WTC11 (cell line): ENCODE data around the gene FNDC3B. TPM values are rescaled to one million over a fixed set of nuclear protein-coding genes. Genes with fewer than 3 reads are reported as not detected.

Source experiments
- ATAC-seq: fragments of 200-7000 bp; cut with Tn5 transposase; 2 replicates; pipeline ENCODE4 v1.10.0; 2021; ENCODE audit warnings: mild to moderate bottlenecking, moderate library complexity
- CTCF ChIA-PET: fragments of 300-600 bp; sonication (Branson Sonifier 250); formaldehyde crosslinking; loops from one replicate; lab custom pipeline; 2021; ENCODE audit warnings: antibody characterized with exemption; lab: Charles Lee
- POLR2A ChIA-PET: fragments of 350-600 bp; sonication (Branson Sonifier 250); formaldehyde crosslinking; loops from one replicate; lab custom pipeline; 2021; ENCODE audit warnings: antibody characterized with exemption; lab: Charles Lee
- DNase-seq: peaks from one replicate; pipeline ENCODE4 v3.0.0; 2021; ENCODE audit warnings: low spot score
- H3K27ac Mint-ChIP-seq: 2 replicates; pipeline ENCODE4 v1.8.0; 2021; ENCODE audit warnings: mixed read lengths
- H3K27me3 Mint-ChIP-seq: 2 replicates; pipeline ENCODE4 v1.8.0; 2021; ENCODE audit warnings: low read depth, mild to moderate bottlenecking, moderate library complexity, mixed read lengths
- H3K36me3 Mint-ChIP-seq: 2 replicates; pipeline ENCODE4 v1.8.0; 2021; ENCODE audit warnings: mixed read lengths
- H3K4me1 Mint-ChIP-seq: 2 replicates; pipeline ENCODE4 v1.8.0; 2022; ENCODE audit warnings: mixed read lengths
- H3K4me3 Mint-ChIP-seq: 2 replicates; pipeline ENCODE4 v1.8.0; 2021; ENCODE audit warnings: mild to moderate bottlenecking, moderate library complexity, mixed read lengths
- H3K9me3 Mint-ChIP-seq: 2 replicates; pipeline ENCODE4 v1.8.0; 2021; ENCODE audit warnings: mixed read lengths
- CBFB ChIP-seq: sonication (generic); formaldehyde crosslinking; IDR thresholded peaks from 2 replicates; pipeline ENCODE4 v1.8.1; 2022; ENCODE audit warnings: mild to moderate bottlenecking, low read depth, missing genetic modification reagents
- CREB1 ChIP-seq: sonication (generic); formaldehyde crosslinking; IDR thresholded peaks from 2 replicates; pipeline ENCODE4 v1.8.0; 2023; ENCODE audit warnings: mild to moderate bottlenecking, missing genetic modification reagents
- ESRRA ChIP-seq: sonication (generic); formaldehyde crosslinking; IDR thresholded peaks from 2 replicates; pipeline ENCODE4 v1.8.1; 2022; ENCODE audit warnings: mild to moderate bottlenecking, missing genetic modification reagents, borderline replicate concordance
- IRF2 ChIP-seq: sonication (generic); formaldehyde crosslinking; IDR thresholded peaks from 2 replicates; pipeline ENCODE4 v1.8.0; 2022; ENCODE audit warnings: low read depth, missing genetic modification reagents, borderline replicate concordance
- JAZF1 ChIP-seq: fragments of 250-450 bp; sonication (Bioruptor Pico); IDR thresholded peaks from 2 replicates; pipeline ENCODE4 v1.9.0; 2021; ENCODE audit warnings: moderate library complexity, mild to moderate bottlenecking, inconsistent platforms
- PRRX2 ChIP-seq: fragments of 250-450 bp; sonication (Bioruptor Pico); IDR thresholded peaks from 2 replicates; pipeline ENCODE4 v1.8.0; 2021; ENCODE audit warnings: mild to moderate bottlenecking
- ZNF219 ChIP-seq: sonication (generic); formaldehyde crosslinking; IDR thresholded peaks from 2 replicates; pipeline ENCODE4 v1.8.0; 2023; ENCODE audit warnings: missing genetic modification reagents, mild to moderate bottlenecking, borderline replicate concordance
- ZNF263 ChIP-seq: sonication (generic); formaldehyde crosslinking; IDR thresholded peaks from 2 replicates; pipeline ENCODE4 v1.8.1; 2022; ENCODE audit warnings: low read depth, mild to moderate bottlenecking, moderate library complexity, missing genetic modification reagents
- total RNA-seq: library from RNA; stranded (reverse); gene quantifications from 3 replicates; pipeline ENCODE4 v1.2.3, GENCODE V29; 2021
- TF ChIP-seq, protein P1 (sequence below): sonication (generic); formaldehyde crosslinking; IDR thresholded peaks from 2 replicates; pipeline ENCODE4 v1.8.0; 2022; ENCODE audit warnings: mild to moderate bottlenecking, missing genetic modification reagents
- TF ChIP-seq, protein P2 (sequence below): sonication (generic); formaldehyde crosslinking; IDR thresholded peaks from 2 replicates; pipeline ENCODE4 v1.8.0; 2023; ENCODE audit warnings: missing genetic modification reagents, mild to moderate bottlenecking, borderline replicate concordance
- TF ChIP-seq, protein P3 (sequence below): fragments of 250-450 bp; sonication (Bioruptor Pico); IDR thresholded peaks from 2 replicates; pipeline ENCODE4 v1.8.0; 2021; ENCODE audit warnings: mild to moderate bottlenecking
- TF ChIP-seq, protein P4 (sequence below): sonication (generic); formaldehyde crosslinking; IDR thresholded peaks from 2 replicates; pipeline ENCODE4 v1.8.0; 2023; ENCODE audit warnings: mild to moderate bottlenecking, missing genetic modification reagents
- TF ChIP-seq, protein P5 (sequence below): sonication (generic); formaldehyde crosslinking; IDR thresholded peaks from 2 replicates; pipeline ENCODE4 v1.8.1; 2023; ENCODE audit warnings: mild to moderate bottlenecking, missing genetic modification reagents

Gene FNDC3B
- total RNA-seq, 1 experiment from 2014 or later: 42.8 TPM

DNA sequence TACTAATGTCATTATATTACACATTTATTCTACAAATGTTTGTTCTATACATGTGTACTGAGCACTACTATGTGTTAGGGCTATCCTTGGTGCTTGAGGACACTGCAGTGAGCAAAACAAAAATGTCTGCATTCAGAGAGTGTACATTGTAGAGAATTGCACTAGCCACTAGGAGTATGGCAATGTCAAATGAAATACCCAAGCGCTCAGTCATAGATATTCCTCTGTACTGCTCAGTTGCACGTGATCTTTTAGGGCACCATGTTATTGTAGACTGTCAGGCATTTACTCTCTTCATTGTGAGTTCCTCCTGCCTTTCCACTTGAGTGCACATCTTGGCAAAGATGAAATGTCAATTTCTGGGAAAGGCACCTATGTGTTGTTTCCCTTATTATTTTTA lies 36.8 kb downstream of the FNDC3B start (continued):
- TF ChIP-seq, protein P1, sequence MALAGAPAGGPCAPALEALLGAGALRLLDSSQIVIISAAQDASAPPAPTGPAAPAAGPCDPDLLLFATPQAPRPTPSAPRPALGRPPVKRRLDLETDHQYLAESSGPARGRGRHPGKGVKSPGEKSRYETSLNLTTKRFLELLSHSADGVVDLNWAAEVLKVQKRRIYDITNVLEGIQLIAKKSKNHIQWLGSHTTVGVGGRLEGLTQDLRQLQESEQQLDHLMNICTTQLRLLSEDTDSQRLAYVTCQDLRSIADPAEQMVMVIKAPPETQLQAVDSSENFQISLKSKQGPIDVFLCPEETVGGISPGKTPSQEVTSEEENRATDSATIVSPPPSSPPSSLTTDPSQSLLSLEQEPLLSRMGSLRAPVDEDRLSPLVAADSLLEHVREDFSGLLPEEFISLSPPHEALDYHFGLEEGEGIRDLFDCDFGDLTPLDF (CRISPR knock-in tag): no peak
- TF ChIP-seq IRF2 (CRISPR knock-in tag): no peak
- TF ChIP-seq, protein P2, sequence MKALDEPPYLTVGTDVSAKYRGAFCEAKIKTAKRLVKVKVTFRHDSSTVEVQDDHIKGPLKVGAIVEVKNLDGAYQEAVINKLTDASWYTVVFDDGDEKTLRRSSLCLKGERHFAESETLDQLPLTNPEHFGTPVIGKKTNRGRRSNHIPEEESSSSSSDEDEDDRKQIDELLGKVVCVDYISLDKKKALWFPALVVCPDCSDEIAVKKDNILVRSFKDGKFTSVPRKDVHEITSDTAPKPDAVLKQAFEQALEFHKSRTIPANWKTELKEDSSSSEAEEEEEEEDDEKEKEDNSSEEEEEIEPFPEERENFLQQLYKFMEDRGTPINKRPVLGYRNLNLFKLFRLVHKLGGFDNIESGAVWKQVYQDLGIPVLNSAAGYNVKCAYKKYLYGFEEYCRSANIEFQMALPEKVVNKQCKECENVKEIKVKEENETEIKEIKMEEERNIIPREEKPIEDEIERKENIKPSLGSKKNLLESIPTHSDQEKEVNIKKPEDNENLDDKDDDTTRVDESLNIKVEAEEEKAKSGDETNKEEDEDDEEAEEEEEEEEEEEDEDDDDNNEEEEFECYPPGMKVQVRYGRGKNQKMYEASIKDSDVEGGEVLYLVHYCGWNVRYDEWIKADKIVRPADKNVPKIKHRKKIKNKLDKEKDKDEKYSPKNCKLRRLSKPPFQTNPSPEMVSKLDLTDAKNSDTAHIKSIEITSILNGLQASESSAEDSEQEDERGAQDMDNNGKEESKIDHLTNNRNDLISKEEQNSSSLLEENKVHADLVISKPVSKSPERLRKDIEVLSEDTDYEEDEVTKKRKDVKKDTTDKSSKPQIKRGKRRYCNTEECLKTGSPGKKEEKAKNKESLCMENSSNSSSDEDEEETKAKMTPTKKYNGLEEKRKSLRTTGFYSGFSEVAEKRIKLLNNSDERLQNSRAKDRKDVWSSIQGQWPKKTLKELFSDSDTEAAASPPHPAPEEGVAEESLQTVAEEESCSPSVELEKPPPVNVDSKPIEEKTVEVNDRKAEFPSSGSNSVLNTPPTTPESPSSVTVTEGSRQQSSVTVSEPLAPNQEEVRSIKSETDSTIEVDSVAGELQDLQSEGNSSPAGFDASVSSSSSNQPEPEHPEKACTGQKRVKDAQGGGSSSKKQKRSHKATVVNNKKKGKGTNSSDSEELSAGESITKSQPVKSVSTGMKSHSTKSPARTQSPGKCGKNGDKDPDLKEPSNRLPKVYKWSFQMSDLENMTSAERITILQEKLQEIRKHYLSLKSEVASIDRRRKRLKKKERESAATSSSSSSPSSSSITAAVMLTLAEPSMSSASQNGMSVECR (CRISPR knock-in tag): no peak
- TF ChIP-seq, protein P3, sequence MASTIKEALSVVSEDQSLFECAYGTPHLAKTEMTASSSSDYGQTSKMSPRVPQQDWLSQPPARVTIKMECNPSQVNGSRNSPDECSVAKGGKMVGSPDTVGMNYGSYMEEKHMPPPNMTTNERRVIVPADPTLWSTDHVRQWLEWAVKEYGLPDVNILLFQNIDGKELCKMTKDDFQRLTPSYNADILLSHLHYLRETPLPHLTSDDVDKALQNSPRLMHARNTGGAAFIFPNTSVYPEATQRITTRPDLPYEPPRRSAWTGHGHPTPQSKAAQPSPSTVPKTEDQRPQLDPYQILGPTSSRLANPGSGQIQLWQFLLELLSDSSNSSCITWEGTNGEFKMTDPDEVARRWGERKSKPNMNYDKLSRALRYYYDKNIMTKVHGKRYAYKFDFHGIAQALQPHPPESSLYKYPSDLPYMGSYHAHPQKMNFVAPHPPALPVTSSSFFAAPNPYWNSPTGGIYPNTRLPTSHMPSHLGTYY (CRISPR knock-in tag): no peak
- no peak for TF ChIP-seq ESRRA (CRISPR knock-in tag)
- no peak for TF ChIP-seq PRRX2

DNA sequence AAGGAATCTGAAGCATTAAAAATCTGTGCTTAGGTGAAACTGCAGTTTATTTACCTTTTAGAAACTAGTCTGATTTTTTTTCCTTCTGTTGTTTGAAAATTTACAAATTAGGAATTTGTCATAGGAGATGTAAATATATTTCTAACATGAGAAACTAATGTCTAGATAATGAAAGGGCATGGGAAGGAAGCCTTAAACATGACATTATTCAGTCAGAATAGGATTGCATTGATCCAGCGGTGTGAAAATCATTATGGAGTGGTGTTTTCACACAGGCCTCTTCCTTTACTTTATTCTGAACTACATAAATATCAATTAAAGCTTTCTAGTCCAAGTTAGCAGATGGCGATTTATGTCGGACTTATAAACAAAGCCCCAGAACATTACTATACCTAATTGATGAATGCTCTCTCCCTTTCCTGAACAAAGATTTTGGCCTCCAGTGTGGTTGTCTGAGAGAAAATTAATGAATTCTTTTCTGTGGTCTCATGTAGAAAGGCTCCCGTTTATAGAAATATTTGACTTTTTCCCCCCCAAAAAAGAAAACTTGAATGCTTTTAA lies 37.9 kb downstream of the FNDC3B start:
- ChIA-PET POLR2A (no interaction called here), CTCF (no interaction called here)
- DNase-seq (no peak), ATAC-seq (no peak)
- Mint-ChIP-seq H3K27me3 (no peaks in the 10 kb centered on the region), H3K27ac (no peak overlapping the region), H3K36me3 (peaks cover 7% of the 10 kb centered on the region), H3K4me1 (peaks cover 54% of the 10 kb centered on the region), H3K9me3 (peaks cover 4% of the 10 kb centered on the region; the same call in 1 of the 2 replicates), H3K4me3 (no peak overlapping the region)
- TF ChIP-seq JAZF1 (no peak), CBFB (CRISPR knock-in tag) (no peak), CREB1 (CRISPR knock-in tag) (no peak), IRF2 (CRISPR knock-in tag) (no peak), ZNF263 (no peak), ZNF219 (no peak)
- TF ChIP-seq, protein P4, sequence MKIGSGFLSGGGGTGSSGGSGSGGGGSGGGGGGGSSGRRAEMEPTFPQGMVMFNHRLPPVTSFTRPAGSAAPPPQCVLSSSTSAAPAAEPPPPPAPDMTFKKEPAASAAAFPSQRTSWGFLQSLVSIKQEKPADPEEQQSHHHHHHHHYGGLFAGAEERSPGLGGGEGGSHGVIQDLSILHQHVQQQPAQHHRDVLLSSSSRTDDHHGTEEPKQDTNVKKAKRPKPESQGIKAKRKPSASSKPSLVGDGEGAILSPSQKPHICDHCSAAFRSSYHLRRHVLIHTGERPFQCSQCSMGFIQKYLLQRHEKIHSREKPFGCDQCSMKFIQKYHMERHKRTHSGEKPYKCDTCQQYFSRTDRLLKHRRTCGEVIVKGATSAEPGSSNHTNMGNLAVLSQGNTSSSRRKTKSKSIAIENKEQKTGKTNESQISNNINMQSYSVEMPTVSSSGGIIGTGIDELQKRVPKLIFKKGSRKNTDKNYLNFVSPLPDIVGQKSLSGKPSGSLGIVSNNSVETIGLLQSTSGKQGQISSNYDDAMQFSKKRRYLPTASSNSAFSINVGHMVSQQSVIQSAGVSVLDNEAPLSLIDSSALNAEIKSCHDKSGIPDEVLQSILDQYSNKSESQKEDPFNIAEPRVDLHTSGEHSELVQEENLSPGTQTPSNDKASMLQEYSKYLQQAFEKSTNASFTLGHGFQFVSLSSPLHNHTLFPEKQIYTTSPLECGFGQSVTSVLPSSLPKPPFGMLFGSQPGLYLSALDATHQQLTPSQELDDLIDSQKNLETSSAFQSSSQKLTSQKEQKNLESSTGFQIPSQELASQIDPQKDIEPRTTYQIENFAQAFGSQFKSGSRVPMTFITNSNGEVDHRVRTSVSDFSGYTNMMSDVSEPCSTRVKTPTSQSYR (CRISPR knock-in tag): no peak
- TF ChIP-seq, protein P5, sequence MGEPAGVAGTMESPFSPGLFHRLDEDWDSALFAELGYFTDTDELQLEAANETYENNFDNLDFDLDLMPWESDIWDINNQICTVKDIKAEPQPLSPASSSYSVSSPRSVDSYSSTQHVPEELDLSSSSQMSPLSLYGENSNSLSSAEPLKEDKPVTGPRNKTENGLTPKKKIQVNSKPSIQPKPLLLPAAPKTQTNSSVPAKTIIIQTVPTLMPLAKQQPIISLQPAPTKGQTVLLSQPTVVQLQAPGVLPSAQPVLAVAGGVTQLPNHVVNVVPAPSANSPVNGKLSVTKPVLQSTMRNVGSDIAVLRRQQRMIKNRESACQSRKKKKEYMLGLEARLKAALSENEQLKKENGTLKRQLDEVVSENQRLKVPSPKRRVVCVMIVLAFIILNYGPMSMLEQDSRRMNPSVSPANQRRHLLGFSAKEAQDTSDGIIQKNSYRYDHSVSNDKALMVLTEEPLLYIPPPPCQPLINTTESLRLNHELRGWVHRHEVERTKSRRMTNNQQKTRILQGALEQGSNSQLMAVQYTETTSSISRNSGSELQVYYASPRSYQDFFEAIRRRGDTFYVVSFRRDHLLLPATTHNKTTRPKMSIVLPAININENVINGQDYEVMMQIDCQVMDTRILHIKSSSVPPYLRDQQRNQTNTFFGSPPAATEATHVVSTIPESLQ (CRISPR knock-in tag): no peak
- TF ChIP-seq, protein P2 (CRISPR knock-in tag): no peak
